Measurements from ENCODE around the gene KIAA0825. TPM values are rescaled to one million over a fixed set of nuclear protein-coding genes. Genes with fewer than 3 reads are reported as not detected.

KIAA0825 gene
- polyA plus RNA-seq, 1 donor from 2014 or later = 5.1 TPM

GRCh38 chr5:94445726-94446125, 172.7 kb downstream of the KIAA0825 start:
- Histone ChIP-seq H3F3A (ENCODE audit: insufficient read depth, low read length, poor library complexity, severe bottlenecking) (no peaks in the 10 kb centered on the region), H3K9me3 (ENCODE audit: low read length) (no peaks in the 10 kb centered on the region), H3K27ac (ENCODE audit: low read length) (no peak overlapping the region), H3K79me2 (replicated peaks; ENCODE audit: insufficient read depth, low read length) (no peaks in the 10 kb centered on the region), H3K4me2 (ENCODE audit: low read length) (no peak overlapping the region), H2AFZ (ENCODE audit: low read depth, low read length) (no peak overlapping the region), H3K36me3 (ENCODE audit: insufficient read depth, low read length) (no peaks in the 10 kb centered on the region), H3K9me2 (ENCODE audit: insufficient read depth, low read length) (no peaks in the 10 kb centered on the region), H3K9ac (ENCODE audit: low read length) (no peak overlapping the region), H3K27me3 (ENCODE audit: insufficient read depth, low read depth, low read length) (no peaks in the 10 kb centered on the region), H3K4me3 (ENCODE audit: low read length) (no peak overlapping the region), H4K20me1 (ENCODE audit: insufficient read depth) (no peaks in the 10 kb centered on the region)
- TF ChIP-seq SMC3 (conservative IDR thresholded peaks at IDR 0.05; ENCODE audit: poor library complexity) (no peak), RAD21 (conservative IDR thresholded peaks at IDR 0.05) (no peak), MXI1 (conservative IDR thresholded peaks at IDR 0.05; ENCODE audit: poor library complexity, severe bottlenecking) (no peak), TAF1 (IDR thresholded peaks at IDR 0.05; ENCODE audit: low read depth) (no peak), EZH2 (IDR thresholded peaks at IDR 0.05; ENCODE audit: borderline replicate concordance, insufficient read depth, low read length, poor library complexity, severe bottlenecking) (no peak), POLR2AphosphoS5 (IDR thresholded peaks at IDR 0.05) (no peak), CTCF (IDR thresholded peaks at IDR 0.05; ENCODE audit: poor library complexity, severe bottlenecking) (no peak), EP300 (conservative IDR thresholded peaks at IDR 0.05; ENCODE audit: poor library complexity, severe bottlenecking) (no peak)
- TF ChIP-seq, protein P1, sequence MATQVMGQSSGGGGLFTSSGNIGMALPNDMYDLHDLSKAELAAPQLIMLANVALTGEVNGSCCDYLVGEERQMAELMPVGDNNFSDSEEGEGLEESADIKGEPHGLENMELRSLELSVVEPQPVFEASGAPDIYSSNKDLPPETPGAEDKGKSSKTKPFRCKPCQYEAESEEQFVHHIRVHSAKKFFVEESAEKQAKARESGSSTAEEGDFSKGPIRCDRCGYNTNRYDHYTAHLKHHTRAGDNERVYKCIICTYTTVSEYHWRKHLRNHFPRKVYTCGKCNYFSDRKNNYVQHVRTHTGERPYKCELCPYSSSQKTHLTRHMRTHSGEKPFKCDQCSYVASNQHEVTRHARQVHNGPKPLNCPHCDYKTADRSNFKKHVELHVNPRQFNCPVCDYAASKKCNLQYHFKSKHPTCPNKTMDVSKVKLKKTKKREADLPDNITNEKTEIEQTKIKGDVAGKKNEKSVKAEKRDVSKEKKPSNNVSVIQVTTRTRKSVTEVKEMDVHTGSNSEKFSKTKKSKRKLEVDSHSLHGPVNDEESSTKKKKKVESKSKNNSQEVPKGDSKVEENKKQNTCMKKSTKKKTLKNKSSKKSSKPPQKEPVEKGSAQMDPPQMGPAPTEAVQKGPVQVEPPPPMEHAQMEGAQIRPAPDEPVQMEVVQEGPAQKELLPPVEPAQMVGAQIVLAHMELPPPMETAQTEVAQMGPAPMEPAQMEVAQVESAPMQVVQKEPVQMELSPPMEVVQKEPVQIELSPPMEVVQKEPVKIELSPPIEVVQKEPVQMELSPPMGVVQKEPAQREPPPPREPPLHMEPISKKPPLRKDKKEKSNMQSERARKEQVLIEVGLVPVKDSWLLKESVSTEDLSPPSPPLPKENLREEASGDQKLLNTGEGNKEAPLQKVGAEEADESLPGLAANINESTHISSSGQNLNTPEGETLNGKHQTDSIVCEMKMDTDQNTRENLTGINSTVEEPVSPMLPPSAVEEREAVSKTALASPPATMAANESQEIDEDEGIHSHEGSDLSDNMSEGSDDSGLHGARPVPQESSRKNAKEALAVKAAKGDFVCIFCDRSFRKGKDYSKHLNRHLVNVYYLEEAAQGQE (IDR thresholded peaks at IDR 0.05; ENCODE audit: borderline replicate concordance) = no peak

DNA sequence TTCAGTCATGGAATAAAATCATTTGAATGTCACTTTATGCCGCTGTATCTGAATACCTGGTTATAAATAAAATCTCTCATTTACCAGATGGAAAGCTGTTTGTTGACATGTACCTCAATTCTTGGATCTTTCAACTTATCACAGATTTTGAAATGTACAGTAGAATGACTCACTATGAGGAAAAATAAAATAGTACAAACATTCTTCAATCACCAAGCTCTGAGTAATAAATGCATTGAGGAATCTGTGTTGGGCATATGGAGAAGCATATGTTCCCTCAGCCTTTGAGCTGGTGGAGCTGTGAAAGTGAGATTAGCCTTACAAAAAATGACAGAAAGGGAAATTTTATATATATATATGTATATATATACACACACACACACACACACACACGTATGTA, 175.4 kb downstream of the KIAA0825 start:
- Histone ChIP-seq H3K9me3 (ENCODE audit: low read length) (no peaks in the 10 kb centered on the region), H3K36me3 (ENCODE audit: insufficient read depth, low read length) (no peaks in the 10 kb centered on the region), H3F3A (ENCODE audit: insufficient read depth, low read length, poor library complexity, severe bottlenecking) (no peaks in the 10 kb centered on the region), H3K4me3 (ENCODE audit: low read length) (no peak overlapping the region), H3K9me2 (ENCODE audit: insufficient read depth, low read length) (no peaks in the 10 kb centered on the region), H3K4me2 (ENCODE audit: low read length) (no peak overlapping the region), H4K20me1 (ENCODE audit: insufficient read depth) (no peaks in the 10 kb centered on the region), H3K27me3 (ENCODE audit: insufficient read depth, low read depth, low read length) (no peaks in the 10 kb centered on the region), H2AFZ (ENCODE audit: low read depth, low read length) (no peak overlapping the region), H3K9ac (ENCODE audit: low read length) (no peak overlapping the region), H3K79me2 (replicated peaks; ENCODE audit: insufficient read depth, low read length) (no peaks in the 10 kb centered on the region), H3K27ac (ENCODE audit: low read length) (no peak overlapping the region)
- TF ChIP-seq CTCF (IDR thresholded peaks at IDR 0.05; ENCODE audit: poor library complexity, severe bottlenecking) = no peak
- no peak for TF ChIP-seq TAF1 (IDR thresholded peaks at IDR 0.05; ENCODE audit: low read depth)
- no peak for TF ChIP-seq SMC3 (conservative IDR thresholded peaks at IDR 0.05; ENCODE audit: poor library complexity)
- no peak for TF ChIP-seq EZH2 (IDR thresholded peaks at IDR 0.05; ENCODE audit: borderline replicate concordance, insufficient read depth, low read length, poor library complexity, severe bottlenecking)
- no peak for TF ChIP-seq EP300 (conservative IDR thresholded peaks at IDR 0.05; ENCODE audit: poor library complexity, severe bottlenecking)
- no peak for TF ChIP-seq RAD21 (conservative IDR thresholded peaks at IDR 0.05)
- no peak for TF ChIP-seq MXI1 (conservative IDR thresholded peaks at IDR 0.05; ENCODE audit: poor library complexity, severe bottlenecking)
- TF ChIP-seq POLR2AphosphoS5 (IDR thresholded peaks at IDR 0.05) = no peak
- TF ChIP-seq, protein P1 (IDR thresholded peaks at IDR 0.05; ENCODE audit: borderline replicate concordance) = no peak
